GM12864 (cell line): ENCODE measurements around the gene ATF5.

Source experiments
- DNase-seq: peaks from one replicate; pipeline ENCODE4 v3.0.0-alpha.2; 2011; ENCODE audit warnings: low read depth
- H3K4me3 ChIP-seq: 2 replicates; pipeline ENCODE4 v1.5.1; 2011; ENCODE audit warnings: mild to moderate bottlenecking, low read depth, low read length, control low read depth
- CTCF ChIP-seq: IDR thresholded peaks from 2 replicates; pipeline ENCODE4 v1.5.1; 2011; ENCODE audit warnings: low read depth, mild to moderate bottlenecking, moderate library complexity, low read length, control low read depth, inconsistent platforms; ENCODE audit errors: missing control alignments

The ATF5 gene

GRCh38 chr19:49978324-49978723 is 49.3 kb downstream of the ATF5 start:
- no peak for DNase-seq
- no peak for TF ChIP-seq CTCF
- H3K4me3 ChIP-seq: no peak overlapping the region

- no peak for DNase-seq
- no peak overlapping the region for H3K4me3 ChIP-seq
- TF ChIP-seq CTCF: no peak
Measured at GRCh38 chr19:49981603-49982593, 52.9 kb downstream of the ATF5 start.
